Ecto neural progenitor cell (in vitro differentiated cells): ENCODE data around the gene JMY.

Experiments used
- DNase-seq: peaks from one replicate; pipeline ENCODE4 v3.0.0-alpha.2; 2018; ENCODE audit warnings: low spot score

The JMY gene

DNA sequence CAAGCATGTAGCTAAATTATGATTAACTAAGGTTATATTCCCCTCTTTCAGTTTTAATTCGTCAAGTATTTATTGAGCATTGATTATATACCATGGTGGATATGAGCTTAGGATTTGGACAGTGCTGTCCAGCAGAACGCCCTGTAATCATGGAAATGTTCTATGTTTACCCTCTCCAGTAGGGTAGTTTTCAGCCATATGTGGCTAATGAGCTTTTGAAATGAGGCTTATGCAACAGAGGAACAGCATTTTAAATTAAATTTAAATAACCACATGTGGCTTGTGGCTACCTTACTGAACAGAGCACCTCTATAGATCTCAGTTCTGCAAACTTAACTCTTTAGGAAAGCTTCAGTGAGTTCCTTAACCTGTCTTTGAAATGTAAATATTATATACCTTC, 59.1 kb downstream of the JMY start:
- DNase-seq, result no peak

DNA sequence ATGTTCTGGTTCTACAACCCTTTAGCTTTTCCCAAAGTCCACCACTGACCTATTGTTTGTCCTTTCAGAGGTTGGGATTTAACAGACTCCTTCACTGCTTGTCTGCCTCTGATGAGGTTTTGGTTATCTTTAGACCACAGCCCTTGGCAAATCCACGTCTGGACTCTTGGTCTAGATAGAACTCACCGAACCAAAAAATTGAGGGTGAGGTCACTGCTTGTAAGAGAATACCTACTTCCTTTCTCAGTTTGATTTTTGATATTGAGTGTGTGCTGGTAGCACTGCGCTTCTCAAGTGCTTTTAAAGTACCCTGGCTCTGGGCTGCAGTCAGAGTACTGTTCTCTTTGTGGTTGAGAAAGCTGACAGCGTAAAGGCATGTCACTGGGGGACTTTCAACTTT, 61.7 kb downstream of the JMY start:
- no peak for DNase-seq

DNA sequence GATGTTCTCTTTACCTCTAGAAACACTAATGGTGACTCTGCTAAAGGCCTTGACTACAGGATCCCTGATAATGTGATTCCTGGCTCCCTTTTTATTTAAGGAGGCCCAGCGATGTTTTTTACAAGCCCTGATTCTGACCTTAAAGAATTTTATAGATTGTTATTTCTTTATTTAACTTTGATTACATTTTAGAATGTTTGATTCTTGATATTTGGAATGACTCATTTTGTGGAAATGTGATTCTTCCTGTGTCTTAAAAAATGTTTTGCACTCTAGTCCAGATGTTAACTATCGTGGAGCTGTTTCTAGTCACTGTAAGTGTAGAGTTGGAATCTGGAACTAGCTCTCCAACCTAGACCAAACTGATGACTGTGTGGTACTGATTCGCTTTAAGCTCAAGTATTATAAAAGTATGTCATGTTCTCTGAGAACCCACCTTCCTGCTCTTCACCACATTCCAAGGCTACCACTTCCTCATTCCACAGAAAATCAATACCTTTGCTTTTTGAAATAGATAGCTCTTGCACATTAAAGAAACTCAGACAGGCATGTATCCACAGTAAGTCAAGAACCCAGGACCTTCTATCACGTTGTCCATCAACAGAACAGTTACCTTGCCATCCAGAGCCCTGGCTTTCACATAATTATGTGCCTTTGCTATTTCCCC, 65.2 kb downstream of the JMY start:
- DNase-seq, result no peak

DNA sequence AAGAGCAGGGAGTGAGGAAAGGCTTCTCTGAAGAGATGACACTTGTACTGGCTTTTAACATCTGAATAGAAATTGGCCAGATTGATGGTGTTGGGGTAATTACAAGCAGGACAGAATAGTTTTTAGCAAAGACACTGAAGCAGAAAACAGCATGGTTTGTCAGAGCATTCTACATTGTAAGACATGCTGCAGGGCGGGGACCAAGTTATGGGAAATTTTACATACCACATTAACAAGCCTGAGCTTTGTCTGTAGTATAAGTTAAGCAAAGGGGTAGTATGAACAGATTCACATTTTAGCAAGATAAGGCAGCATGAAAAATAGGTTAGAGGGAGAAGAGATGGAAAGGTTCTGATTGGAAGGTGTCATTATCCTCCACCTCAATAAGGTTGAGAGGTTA, 66.5 kb downstream of the JMY start:
- no peak for DNase-seq

DNA sequence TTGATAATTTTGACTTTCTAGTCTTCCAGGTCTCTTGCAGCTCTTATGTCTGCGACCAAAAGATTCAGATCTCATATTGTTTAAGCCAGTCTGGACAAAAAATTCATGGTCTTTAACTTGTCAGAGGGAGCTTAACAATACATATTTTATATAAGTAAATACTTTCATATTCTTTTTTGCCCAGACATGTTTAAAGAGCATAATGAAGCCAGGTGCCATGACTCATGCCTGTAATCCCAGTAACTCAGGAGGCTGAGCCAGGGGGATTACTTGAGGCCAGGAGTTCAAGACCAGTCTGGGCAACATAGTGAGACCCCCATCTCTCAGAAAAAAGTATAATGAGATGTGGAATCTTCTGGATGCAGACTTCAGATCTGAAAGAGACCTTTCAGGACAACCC, 69.8 kb downstream of the JMY start:
- DNase-seq, result no peak

DNA sequence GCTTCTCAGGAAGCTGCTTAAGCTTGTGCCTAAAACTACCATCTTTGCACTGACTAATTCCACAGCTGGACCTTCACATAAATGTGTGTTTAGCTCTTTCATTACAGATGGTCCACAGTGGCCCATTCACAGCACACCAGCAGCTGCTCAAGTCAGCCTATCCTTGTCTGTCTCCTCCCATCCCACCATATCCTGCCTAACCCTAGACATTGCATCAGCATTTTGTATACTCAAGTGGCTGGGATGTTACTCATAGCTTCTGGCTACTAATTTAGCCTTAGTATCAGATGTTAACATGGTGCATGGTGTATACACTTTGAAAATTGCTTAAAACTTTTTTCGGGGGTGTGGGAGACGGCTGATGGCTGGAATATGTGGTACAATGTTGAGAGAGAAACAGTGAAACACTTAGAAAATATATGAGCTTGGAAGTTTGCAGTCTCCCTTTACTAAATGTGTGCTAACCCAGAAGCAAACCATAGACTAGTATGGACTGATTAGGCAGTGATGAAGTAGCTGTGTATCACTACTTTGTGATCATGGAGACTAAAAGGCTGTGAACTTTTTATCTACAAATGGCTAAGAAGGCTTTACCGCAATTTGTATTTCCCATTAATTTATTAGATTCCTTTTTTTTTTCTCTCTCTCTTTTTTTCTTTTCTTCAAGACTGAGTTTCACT, 83.1 kb downstream of the JMY start:
- no peak for DNase-seq

DNA sequence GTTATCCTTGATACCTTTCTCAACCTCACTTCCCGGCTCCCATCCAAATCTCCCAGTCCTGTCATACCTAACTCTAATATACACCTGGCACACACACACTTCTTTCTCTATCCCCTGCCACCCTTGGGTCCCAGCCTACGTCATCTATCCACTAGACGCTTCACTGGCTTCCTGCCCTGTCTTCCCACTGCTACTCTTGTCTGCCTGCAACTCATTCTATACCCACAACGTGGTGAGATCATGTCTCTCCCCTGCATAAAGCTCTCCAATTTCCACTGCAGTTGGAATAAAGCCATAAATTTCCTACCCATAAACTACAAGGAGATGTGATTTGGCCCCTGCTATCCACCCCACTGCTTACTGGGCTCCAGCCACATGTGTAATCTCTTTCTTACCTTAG, 93.5 kb downstream of the JMY start:
- no peak for DNase-seq

DNA sequence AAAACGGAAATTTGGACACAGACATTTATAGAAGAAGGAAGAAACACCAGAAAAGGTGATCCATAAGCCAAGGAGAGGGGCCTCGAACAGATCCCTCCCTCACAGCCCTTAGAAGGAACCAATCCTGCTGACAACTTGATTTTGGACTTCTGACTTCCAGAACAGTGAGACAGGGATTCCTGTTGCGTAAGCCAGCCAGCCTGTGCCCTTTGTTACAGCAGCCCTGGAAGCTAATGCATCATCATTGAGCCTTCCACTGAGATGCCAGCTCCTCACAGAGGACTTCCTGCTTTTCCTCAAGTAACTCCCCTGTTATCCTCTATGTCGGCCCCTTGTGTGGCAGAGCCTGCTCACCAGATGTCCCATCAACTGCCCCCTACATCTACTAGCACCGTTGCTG, 94.1 kb downstream of the JMY start:
- DNase-seq, result no peak

DNA sequence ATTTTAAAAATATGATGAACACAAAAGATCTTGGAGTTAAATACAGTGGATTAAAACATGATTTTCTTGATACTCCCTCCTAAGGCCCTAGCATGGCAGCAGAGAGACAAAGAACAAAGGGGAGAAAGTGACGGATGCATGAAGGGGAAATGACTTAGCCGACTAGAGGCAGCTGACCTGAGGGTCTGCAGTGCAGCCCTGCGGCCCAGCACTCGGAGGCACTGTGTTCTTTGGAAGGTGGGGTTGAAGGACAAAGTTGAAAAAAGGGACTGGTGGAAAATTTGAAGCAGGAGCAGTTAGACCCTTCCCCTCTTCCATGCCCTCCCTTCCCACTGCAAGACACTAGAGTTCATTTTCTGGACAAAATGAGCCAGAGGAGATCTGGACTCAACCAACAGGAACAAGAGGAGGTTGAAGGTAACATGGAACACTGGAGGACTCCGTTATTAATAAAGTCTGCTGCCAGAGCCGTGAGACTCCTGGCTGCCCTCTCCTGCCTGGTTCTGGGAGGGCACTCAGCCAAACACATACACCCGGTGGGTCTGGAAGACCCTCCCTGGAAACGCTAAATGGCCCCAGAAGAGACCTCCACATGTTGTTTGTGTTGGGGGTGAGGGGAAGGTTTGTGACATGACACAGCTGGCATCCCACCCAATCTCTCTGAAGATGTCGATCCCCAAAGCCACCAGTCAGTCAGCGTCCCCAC, 98.1 kb downstream of the JMY start:
- no peak for DNase-seq

DNA sequence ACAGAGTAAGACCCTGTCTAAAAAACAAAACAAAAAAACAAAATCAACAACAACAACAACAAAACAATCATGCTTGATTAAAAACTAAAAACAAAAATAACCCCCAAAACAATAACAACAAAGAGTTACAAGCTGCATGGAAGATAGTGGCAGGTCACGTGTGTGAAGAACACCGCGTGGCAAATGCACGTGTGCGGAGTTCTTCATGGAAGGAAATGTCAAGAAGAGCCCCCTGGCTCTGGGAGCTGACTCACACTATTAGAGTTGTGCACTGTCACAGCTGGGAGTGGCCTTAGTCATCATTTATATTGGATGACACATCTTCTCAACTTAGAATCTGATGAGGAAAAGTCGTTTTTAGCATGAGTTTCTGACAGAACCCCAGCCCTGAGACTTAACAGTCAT, 110.5 kb downstream of the JMY start:
- no peak for DNase-seq

DNA sequence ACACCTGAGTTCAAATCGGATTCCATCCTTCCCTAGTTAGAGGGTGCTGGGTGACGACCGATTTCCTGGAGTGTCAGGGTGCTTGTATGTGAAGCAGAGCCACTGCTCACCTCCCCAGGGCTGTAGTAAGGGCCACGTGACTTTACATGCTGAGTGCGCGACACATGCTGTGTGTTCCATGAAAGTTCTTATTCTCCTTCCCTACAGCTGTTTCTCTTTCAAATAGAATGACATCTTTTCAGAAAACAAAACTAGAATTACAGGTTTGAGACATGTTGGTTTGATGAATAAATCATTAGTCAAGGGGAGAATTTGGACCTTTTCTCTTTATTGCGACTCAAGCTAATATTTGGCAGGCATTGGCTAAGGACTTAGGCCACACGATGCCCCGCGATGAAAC, 113.1 kb downstream of the JMY start:
- DNase-seq, result no peak

DNA sequence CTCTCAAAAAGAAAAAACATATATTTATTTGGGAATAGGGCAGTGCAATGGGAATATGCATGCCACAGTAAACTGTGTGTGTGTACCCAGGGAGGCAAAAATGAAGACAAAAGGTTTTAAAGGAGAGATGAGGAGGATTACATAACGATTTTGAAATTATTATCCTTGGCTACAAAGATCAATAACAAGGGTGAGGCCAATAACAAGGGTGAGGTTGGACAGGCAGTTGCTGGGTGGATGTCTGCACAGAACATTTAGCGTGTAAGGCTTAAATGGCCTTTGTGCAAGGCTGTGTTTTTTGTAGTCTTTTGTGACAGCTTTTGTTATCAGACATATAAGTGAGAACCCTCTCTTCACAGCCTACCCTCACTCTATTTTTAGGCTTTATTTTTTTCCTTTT, 114.0 kb downstream of the JMY start:
- no peak for DNase-seq

DNA sequence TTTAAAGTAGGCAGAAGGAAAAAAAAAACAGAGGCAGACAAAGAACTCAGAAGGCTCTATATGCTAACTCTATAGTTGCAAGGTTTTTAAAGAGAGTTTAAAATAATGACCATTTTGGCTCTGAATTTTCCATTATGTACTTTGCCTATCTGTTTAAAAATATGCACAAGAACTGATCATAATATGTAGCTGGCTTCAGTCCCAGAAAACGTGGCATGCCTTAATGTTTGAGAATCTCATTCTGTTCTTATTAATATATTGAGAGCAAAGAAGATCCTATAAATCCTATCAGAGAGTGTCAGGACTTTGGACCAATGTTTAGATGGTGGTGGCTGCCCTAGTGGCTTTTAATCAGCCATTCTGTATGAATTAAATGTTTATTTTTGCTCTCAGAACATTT, 121.5 kb downstream of the JMY start:
- DNase-seq, result no peak
